ENCODE measurements around the gene TRIL.

Gene TRIL

DNA sequence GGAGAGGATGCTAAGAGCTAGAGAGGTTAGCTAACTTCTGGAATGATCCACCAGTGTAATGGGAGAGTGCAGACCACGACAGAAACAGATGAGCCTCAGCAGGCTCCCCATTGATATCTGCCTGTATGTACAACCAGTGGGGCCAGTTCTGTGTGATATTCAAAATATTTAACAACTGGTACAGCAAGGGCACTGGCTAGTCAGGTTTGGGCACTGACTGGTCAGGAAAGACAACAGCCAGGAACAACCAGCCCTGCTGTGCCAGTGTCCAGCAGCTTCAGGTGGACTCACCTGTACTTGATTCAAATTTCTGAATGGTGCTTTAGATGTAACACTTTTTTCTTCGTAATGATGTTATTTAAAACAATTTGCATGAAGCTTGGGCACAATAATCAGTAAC, 5.9 kb upstream of the TRIL start:
- H3K4me3 ChIP-seq (replicated peaks; ENCODE audit: insufficient read depth, low read length): no peak overlapping the region
- peaks cover 4% of the 10 kb centered on the region for H3K27me3 ChIP-seq (ENCODE audit: insufficient read depth, poor library complexity, severe bottlenecking)
- TF ChIP-seq CTCF (IDR thresholded peaks at IDR 0.05; ENCODE audit: insufficient read depth, low read length): no peak
- no peak overlapping the region for H3K27ac ChIP-seq (replicated peaks)
- DNase-seq (ENCODE audit: low read depth in 1 of 2, low spot score in 1 of 2): no peak

- no peak overlapping the region for H3K27ac ChIP-seq (replicated peaks)
- TF ChIP-seq, protein P1, sequence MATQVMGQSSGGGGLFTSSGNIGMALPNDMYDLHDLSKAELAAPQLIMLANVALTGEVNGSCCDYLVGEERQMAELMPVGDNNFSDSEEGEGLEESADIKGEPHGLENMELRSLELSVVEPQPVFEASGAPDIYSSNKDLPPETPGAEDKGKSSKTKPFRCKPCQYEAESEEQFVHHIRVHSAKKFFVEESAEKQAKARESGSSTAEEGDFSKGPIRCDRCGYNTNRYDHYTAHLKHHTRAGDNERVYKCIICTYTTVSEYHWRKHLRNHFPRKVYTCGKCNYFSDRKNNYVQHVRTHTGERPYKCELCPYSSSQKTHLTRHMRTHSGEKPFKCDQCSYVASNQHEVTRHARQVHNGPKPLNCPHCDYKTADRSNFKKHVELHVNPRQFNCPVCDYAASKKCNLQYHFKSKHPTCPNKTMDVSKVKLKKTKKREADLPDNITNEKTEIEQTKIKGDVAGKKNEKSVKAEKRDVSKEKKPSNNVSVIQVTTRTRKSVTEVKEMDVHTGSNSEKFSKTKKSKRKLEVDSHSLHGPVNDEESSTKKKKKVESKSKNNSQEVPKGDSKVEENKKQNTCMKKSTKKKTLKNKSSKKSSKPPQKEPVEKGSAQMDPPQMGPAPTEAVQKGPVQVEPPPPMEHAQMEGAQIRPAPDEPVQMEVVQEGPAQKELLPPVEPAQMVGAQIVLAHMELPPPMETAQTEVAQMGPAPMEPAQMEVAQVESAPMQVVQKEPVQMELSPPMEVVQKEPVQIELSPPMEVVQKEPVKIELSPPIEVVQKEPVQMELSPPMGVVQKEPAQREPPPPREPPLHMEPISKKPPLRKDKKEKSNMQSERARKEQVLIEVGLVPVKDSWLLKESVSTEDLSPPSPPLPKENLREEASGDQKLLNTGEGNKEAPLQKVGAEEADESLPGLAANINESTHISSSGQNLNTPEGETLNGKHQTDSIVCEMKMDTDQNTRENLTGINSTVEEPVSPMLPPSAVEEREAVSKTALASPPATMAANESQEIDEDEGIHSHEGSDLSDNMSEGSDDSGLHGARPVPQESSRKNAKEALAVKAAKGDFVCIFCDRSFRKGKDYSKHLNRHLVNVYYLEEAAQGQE (IDR thresholded peaks at IDR 0.05; ENCODE audit: insufficient replicate concordance, low read depth): no peak
- TF ChIP-seq GABPA (IDR thresholded peaks at IDR 0.05; ENCODE audit: low read depth) (no peak), SPI1 (IDR thresholded peaks at IDR 0.05; ENCODE audit: borderline replicate concordance, low read depth) (no peak), POLR2AphosphoS5 (IDR thresholded peaks at IDR 0.05; ENCODE audit: low read depth) (no peak), CTCF (IDR thresholded peaks at IDR 0.05; ENCODE audit: insufficient read depth, low read length) (no peak)
- H3K4me3 ChIP-seq (replicated peaks; ENCODE audit: insufficient read depth, low read length): no peak overlapping the region
- peaks cover 22% of the 10 kb centered on the region for H3K27me3 ChIP-seq (ENCODE audit: insufficient read depth, poor library complexity, severe bottlenecking)
- no peak for DNase-seq (ENCODE audit: low read depth in 1 of 2, low spot score in 1 of 2)
These were observed 3.8 kb upstream of the TRIL start for GRCh38 chr7:28961972-28962371.

DNA sequence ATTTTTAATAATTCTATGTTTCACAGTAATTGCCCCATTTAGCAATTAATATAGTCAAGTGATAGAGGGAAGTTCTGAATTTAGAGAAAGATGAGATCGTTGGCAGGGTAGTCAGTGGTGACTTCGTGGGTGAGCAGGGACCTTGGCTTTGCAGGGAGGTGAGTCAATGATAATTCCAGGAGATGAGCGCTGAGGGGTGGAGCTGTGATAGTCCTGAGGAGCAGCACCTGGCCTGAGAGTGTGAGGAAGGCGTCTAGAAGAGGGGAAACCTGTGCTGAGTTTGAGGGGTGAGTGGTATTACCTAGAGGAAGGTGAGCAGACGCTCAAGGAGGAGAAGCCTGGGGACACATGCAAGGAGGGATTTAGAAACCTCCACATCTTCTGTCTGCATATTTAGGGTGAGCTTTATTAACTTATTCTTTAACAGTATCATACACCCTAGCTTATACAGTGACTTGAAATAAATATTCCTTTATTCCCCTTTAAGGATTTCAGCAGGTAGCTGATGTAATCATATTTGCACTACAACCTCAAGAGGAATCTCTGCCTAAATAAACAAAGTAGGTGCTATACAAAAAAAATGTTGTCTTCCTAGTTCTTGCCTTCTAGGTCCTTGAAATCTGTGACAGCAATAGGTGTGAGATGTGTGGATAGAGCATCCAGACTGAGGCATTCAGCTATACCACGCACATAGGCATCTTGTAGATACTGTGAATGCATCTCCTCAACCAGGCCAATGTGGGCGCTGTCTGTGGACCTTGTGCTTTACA, 2.1 kb upstream of the TRIL start:
- Histone ChIP-seq H3K27me3 (ENCODE audit: insufficient read depth, poor library complexity, severe bottlenecking) (peaks cover 38% of the 10 kb centered on the region), H3K4me3 (replicated peaks; ENCODE audit: insufficient read depth, low read length) (no peak overlapping the region), H3K27ac (replicated peaks) (no peak overlapping the region)
- no peak for DNase-seq (ENCODE audit: low read depth in 1 of 2, low spot score in 1 of 2)
- TF ChIP-seq POLR2AphosphoS5 (IDR thresholded peaks at IDR 0.05; ENCODE audit: low read depth) (no peak), GABPA (IDR thresholded peaks at IDR 0.05; ENCODE audit: low read depth) (no peak), CTCF (IDR thresholded peaks at IDR 0.05; ENCODE audit: insufficient read depth, low read length) (no peak), SPI1 (IDR thresholded peaks at IDR 0.05; ENCODE audit: borderline replicate concordance, low read depth) (no peak)
- TF ChIP-seq, protein P1 (IDR thresholded peaks at IDR 0.05; ENCODE audit: insufficient replicate concordance, low read depth): no peak

DNA sequence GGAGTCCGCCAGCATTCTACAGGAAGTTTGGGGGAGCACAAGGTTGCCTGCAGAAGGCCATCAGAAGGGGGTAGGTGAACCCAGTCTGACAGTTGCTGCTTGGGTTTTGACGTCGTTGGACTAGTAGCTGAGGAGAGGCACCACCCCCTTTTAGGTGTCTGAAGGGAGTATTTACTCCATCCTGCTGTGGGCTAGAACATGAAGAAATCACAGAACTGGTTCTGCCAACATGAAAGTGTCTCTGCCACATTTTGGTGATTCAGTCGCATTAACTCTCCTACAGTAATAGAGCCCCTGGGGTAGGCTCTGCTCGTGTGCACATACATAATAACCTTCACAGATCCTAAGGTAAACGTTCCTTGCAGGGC, 834 bp upstream of the TRIL start:
- Histone ChIP-seq H3K27ac (replicated peaks) (no peak overlapping the region), H3K4me3 (replicated peaks; ENCODE audit: insufficient read depth, low read length) (no peak overlapping the region), H3K27me3 (ENCODE audit: insufficient read depth, poor library complexity, severe bottlenecking) (peaks cover 48% of the 10 kb centered on the region)
- TF ChIP-seq GABPA (IDR thresholded peaks at IDR 0.05; ENCODE audit: low read depth): no peak
- no peak for TF ChIP-seq CTCF (IDR thresholded peaks at IDR 0.05; ENCODE audit: insufficient read depth, low read length)
- TF ChIP-seq SPI1 (IDR thresholded peaks at IDR 0.05; ENCODE audit: borderline replicate concordance, low read depth): no peak
- no peak for TF ChIP-seq POLR2AphosphoS5 (IDR thresholded peaks at IDR 0.05; ENCODE audit: low read depth)
- TF ChIP-seq, protein P1 (IDR thresholded peaks at IDR 0.05; ENCODE audit: insufficient replicate concordance, low read depth): no peak
- DNase-seq (ENCODE audit: low read depth in 1 of 2, low spot score in 1 of 2): no peak

Measured in HL-60 (cell line).